Stimulated activated CD4-positive, alpha-beta T cell treated with anti-CD3 and anti-CD28 coated beads, TNF-alpha, amount 100 ng/mL, for 4 hours (primary cell): ENCODE measurements around the gene PROKR1.
"Not testable (repeated sequence)": the region's sequence is repeated elsewhere in the genome, so short reads cannot be mapped to it uniquely, and the experiment has no call there.

Source experiments
- DNase-seq, 3 experiments: peaks; one replicate each; pipeline ENCODE4 v3.0.0-alpha.2; 2020; ENCODE audit warnings: low read depth in 3 of 3

Gene PROKR1

GRCh38 chr2:68658266-68658665, 14.9 kb downstream of the PROKR1 start:
- DNase-seq: no peak

GRCh38 chr2:68659081-68659480, 15.7 kb downstream of the PROKR1 start:
- DNase-seq: no peak

DNA sequence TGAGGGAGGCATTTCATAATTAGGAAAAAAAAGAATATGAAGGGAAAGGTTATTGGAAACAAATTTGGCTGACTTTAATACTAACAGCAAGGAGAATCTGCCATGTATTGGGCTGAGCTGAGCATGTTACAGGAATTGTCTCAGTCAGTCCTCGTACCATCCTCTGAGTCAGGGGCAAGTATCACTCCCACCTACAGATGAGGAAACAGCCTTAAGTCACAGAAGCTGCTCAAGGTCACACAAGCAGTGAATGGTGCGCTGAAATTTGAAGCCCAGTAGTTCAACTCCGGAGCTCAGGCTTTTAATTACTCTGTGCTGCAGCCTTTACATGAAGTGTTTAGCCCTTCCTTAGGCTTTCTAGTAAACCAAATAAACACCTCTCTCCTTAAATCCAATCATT, 17.3 kb downstream of the PROKR1 start:
- DNase-seq: no peak

DNA sequence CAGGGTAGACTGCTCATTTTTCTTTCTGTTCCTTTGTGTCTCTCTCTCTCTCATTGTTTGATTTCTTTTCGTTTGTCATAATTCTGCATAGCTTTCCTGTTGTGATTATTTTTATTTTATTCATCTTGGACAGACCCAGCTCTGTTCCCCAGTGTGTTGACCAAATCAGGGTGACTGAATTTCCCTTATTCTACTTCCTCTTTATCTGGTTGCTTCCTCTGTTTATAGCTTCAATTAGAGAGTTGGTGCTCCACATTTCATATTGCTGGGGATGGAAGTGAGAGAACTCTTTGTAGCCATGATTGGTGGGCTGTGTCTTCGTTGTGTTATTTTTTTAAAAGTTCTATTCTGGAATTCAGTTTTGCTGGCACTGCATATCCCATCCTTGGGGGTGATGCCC, 19.1 kb downstream of the PROKR1 start:
- DNase-seq: no peak

GRCh38 chr2:68663371-68664156, 20.2 kb downstream of the PROKR1 start:
- no peak for DNase-seq

GRCh38 chr2:68667371-68667770, 24.0 kb downstream of the PROKR1 start:
- no peak for DNase-seq

DNA sequence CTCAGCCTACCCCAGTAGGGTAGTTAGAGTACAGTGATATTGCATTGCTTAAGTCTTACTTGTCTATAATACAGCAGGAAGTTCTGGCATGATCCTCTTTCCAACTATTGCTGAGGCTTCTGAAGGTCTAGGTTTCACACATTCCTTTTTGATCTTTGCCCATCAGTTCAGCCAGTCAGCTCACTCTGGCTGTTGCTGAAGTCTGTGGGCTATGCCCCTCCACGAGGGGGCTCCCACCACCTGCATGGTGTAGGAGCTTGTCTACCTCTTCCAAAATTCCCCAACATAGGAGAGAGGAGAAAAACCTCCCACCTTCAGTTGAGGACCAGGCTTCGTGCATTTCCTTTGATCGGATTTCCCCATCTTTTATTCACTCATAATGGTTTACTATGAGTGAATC, 26.3 kb downstream of the PROKR1 start:
- DNase-seq: no peak

GRCh38 chr2:68671961-68672360, 28.6 kb downstream of the PROKR1 start:
- no peak for DNase-seq

GRCh38 chr2:68673631-68674030, 30.3 kb downstream of the PROKR1 start:
- DNase-seq: no peak

- no peak for DNase-seq
Observed at GRCh38 chr2:68675470-68675869, 32.1 kb downstream of the PROKR1 start.

DNA sequence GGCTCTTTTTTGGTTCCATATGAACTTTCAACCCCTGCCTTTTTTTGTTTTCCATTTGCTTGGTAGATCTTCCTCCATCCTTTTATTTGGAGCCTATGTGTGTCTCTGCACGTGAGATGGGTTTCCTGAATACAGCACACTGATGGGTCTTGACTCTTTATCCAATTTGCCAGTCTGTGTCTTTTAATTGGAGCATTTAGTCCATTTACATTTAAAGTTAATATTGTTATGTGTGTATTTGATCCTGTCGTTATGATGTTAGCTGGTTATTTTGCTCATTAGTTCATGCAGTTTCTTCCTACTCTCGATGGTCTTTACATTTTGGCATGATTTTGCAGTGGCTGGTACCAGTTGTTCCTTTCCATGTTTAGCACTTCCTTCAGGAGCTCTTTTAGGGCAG, 34.5 kb downstream of the PROKR1 start:
- not testable (repeated sequence) for DNase-seq

GRCh38 chr2:68679166-68679916, 36.0 kb downstream of the PROKR1 start:
- not testable (repeated sequence) for DNase-seq

GRCh38 chr2:68679917-68680267, 36.5 kb downstream of the PROKR1 start:
- DNase-seq: not testable (repeated sequence)

DNA sequence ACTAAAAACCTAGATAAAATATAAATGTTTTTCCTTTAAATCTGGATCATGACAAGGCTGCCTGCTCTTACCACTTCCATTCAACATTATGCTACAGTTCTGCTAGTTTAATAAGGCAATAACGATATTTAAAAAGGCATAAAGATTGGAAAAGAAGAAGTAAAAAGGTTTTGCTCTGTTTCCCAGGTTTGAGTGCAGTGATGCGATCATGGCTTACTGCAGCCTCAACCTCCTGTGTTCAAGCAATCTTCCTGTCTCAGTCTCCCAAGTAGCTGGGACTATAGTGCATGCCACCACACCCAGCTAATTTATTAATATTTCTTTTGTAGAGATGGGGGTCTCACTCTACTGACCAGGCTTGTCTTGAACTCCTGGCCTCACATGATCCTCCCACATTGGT, 40.8 kb downstream of the PROKR1 start:
- DNase-seq: no peak

DNA sequence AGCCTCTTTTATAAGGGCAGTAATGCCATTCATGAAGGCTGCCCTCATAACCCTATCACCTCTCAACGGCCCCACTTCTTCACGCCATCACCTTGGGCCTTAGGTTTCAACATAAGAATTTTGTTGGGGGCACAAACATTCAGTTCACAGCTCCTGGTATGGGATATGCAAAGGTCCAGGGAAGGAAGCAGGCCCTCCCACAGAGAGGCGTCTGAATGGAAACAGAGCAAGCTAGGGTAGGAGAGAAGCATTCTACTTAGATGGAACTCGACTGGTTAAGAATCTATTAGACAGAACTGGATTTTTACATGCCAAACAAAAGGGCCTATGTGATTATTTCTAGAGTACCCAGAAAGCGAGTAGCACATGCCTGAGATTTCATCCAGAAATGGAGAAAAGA, 42.8 kb downstream of the PROKR1 start:
- no peak for DNase-seq

DNA sequence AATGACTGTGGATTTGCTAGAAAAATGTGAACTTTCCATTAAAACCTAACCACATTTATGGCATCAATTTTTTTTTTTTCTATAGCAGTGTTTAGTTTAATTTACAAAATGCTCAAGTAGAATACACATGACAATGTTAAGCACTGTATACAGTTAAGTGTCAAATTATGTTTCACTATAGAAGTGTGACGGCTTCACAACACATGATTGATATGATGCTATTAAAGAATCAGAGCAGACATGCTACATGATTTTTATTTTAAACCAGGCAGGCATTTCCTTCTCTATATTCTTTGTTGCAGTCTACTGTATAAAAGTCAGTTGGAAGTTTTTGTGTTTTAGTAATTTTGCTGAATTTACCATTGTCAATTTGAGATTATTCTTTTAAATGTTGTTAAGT, 43.6 kb downstream of the PROKR1 start:
- no peak for DNase-seq

DNA sequence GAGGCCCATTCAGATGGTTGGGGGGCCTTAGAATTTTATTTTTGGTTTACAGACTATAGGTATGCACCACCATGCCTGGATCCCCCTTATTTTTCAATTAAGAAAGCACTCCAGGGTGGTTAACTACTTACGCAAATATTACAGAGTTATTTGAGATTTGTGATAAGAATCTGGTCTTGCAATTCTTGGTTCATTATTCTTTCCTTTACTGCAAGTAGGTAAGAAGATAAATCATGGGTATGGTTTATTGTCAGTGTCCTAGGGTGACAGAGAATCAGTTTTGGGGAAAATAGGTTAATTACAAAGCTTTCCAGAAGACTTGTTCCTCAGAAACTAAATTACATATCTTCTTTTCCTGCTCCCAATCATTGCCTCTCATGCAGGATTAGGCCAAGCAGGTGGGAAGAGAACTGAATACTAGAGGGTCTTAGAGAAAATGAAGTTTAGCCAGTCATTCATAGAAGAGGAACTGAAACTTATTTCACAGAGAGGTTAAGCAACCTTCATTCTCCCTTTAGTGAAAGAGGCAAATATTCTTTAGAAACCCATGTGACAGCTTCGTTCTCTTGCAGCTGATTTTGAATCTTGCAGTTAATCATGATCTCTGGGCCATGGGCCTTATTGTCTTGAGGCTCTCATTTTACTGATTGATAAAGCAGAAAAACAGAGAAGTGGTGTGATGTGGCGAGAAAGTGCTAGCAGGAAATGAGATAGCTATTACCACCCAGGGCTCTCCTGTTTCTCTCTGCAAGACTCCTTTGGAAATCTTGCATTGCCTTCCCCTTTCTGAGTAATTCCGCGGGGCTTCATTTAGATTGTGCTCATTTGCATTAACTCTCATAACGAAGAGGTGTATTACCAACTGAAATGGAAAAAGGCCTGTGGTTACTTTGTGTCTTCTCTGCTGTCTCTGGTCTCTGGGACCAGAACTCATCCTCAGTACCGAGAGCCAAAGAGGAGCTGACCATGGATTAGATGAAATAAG, 46.5 kb downstream of the PROKR1 start:
- DNase-seq: no peak

GRCh38 chr2:68690851-68691250, 47.5 kb downstream of the PROKR1 start:
- DNase-seq: no peak

DNA sequence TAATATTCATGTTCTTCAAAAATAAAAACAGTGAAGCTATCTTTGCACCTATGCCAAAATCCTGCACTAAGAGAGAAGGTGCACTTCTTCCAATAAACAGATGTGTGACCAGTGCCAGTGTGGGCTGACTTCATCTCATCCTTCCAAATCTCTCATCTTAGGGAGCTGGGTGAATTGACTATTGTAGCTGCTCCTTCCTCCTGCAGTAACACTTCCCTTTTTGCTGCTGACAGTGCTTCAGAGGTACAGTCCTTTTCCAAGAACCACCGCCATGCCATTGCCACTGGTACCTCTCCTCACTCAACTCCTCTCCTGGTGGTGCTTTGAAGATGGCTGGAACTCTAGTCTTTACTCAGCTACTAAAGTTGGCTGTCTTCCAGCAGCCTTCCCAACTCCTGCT, 49.1 kb downstream of the PROKR1 start:
- DNase-seq: no peak

- no peak for DNase-seq
Observed at GRCh38 chr2:68693951-68694350, 50.6 kb downstream of the PROKR1 start.

DNA sequence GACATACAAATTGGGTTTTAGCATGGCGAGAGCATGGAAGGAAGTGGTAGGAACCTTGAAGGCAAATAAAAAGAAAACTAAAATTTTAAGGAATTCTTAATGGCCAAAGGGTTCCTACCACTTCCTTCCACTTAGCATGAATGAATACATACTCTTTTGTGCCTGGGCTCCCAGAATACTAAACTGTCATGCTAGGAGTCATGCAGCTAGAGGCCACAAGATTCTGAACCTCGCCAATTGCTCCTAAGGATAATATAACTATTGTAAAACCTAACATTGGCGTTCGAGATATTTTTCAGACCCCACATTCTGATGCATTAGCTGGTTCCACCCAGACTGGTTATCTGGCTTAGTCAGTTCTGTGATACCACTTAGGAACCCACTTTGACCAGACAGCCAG, 52.6 kb downstream of the PROKR1 start:
- no peak for DNase-seq

DNA sequence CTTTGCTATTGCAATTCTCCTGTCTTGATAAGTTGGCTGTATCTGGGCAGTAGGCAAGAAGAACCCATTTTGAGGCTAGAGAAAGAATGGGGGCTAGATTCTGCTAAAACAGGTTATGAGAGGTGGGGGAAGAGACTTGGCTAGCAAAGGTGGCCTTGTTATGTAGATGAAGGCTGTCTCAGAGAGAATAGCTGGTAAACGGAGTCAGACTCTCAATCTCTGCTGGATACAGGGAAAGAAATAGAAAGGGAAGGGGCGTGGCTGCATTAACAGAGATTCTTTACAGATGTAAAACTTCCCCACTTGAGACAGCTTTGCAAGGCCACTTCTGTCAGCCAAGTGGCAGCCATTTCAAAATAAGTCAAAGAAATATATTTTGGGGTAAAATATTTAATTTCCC, 53.2 kb downstream of the PROKR1 start:
- no peak for DNase-seq
